Activated CD8-positive, alpha-beta T cell treated with anti-CD3 and anti-CD28 coated beads, Interleukin-2, amount 10 ng/mL, durations not matched to agents 7 days and 5 days (primary cell): ENCODE data around the gene DYNC1LI1. TPM values are rescaled to one million over a fixed set of nuclear protein-coding genes. Genes with fewer than 3 reads are reported as not detected.

ENCODE experiments used
- ATAC-seq: fragments of 150-1000 bp; cut with Tn5 transposase; one replicate; pipeline ENCODE4 v1.10.0; 2021; ENCODE audit warnings: moderate library complexity
- CTCF ChIA-PET: fragments of 350-600 bp; sonication (Branson Sonifier 250); formaldehyde crosslinking; loops from one replicate; lab custom pipeline; 2021; ENCODE audit warnings: antibody characterized with exemption; lab: Charles Lee
- POLR2A ChIA-PET: fragments of 350-600 bp; sonication (Branson Sonifier 250); formaldehyde crosslinking; loops from one replicate; lab custom pipeline; 2021; ENCODE audit warnings: antibody characterized with exemption; lab: Charles Lee
- DNase-seq: peaks from one replicate; pipeline ENCODE4 v3.0.0-alpha.2; 2020
- H3K27ac Mint-ChIP-seq: one replicate; pipeline ENCODE4 v1.8.0; 2021; ENCODE audit warnings: mild to moderate bottlenecking, mixed read lengths
- H3K27me3 Mint-ChIP-seq: one replicate; pipeline ENCODE4 v1.8.0; 2021; ENCODE audit warnings: low read depth, mixed read lengths
- H3K36me3 Mint-ChIP-seq: one replicate; pipeline ENCODE4 v1.8.0; 2021; ENCODE audit warnings: low read depth, mixed read lengths
- H3K4me1 Mint-ChIP-seq: one replicate; pipeline ENCODE4 v1.8.0; 2021; ENCODE audit warnings: low read depth, mixed read lengths
- H3K4me3 Mint-ChIP-seq: one replicate; pipeline ENCODE4 v1.8.0; 2021; ENCODE audit warnings: mild to moderate bottlenecking, mixed read lengths
- H3K9me3 Mint-ChIP-seq: one replicate; pipeline ENCODE4 v1.8.0; 2022; ENCODE audit warnings: mixed read lengths; ENCODE audit not compliant: insufficient read depth
- microRNA-seq: library from miRNA; unstranded; fragments of <30 nt; microRNA quantifications from one replicate; pipeline ENCODE4 v1.2.0, GENCODE V29; 2022
- total RNA-seq, 2 experiments: library from RNA; stranded (reverse); gene quantifications; one replicate each; pipeline ENCODE4 v1.2.3, GENCODE V29; 2021

DYNC1LI1 gene
- total RNA-seq, 2 experiments from 2014 or later: 32.0 to 33.4 TPM

- ChIA-PET POLR2A (no interaction called here), CTCF (interaction anchor here (1.6 kb wide), 1 partner anchor 12 kb away, joined by 3 read pairs; no protein-coding TSS in a partner anchor)
- H3K4me3 Mint-ChIP-seq: no peak overlapping the region
- peaks cover 6% of the 10 kb centered on the region for H3K4me1 Mint-ChIP-seq
- H3K9me3 Mint-ChIP-seq: no peaks in the 10 kb centered on the region
- no peaks in the 10 kb centered on the region for H3K27me3 Mint-ChIP-seq
- no peak overlapping the region for H3K27ac Mint-ChIP-seq
- DNase-seq: no peak
- peaks cover 38% of the 10 kb centered on the region for H3K36me3 Mint-ChIP-seq
- ATAC-seq: no peak
These were observed 82.7 kb downstream of the DYNC1LI1 start for GRCh38 chr3:32487781-32488473.

GRCh38 chr3:32484436-32484835, 86.2 kb downstream of the DYNC1LI1 start:
- H3K27ac Mint-ChIP-seq: no peak overlapping the region
- POLR2A ChIA-PET: no interaction called here
- peaks cover 13% of the 10 kb centered on the region for H3K4me1 Mint-ChIP-seq
- DNase-seq (no peak), ATAC-seq (no peak)
- H3K4me3 Mint-ChIP-seq: no peak overlapping the region
- H3K9me3 Mint-ChIP-seq: no peaks in the 10 kb centered on the region
- peaks cover 59% of the 10 kb centered on the region for H3K36me3 Mint-ChIP-seq
- CTCF ChIA-PET: interaction anchor here (1.4 to 1.8 kb wide), 2 partner anchors 16 to 110 kb away, joined by 10 read pairs; no protein-coding TSS in a partner anchor
- H3K27me3 Mint-ChIP-seq: no peaks in the 10 kb centered on the region

- ChIA-PET POLR2A (no interaction called here), CTCF (interaction anchor here (0.8 to 1.1 kb wide), 4 partner anchors 12 to 109 kb away, joined by 3 to 7 read pairs (median 4); no protein-coding TSS in a partner anchor)
- Mint-ChIP-seq H3K27me3 (no peaks in the 10 kb centered on the region), H3K36me3 (peaks cover 65% of the 10 kb centered on the region), H3K9me3 (no peaks in the 10 kb centered on the region), H3K27ac (no peak overlapping the region), H3K4me3 (no peak overlapping the region), H3K4me1 (peaks cover 13% of the 10 kb centered on the region)
- no peak for DNase-seq
- ATAC-seq: no peak
These were observed 86.9 kb downstream of the DYNC1LI1 start for GRCh38 chr3:32483772-32484171.

GRCh38 chr3:32482693-32483092, 88.0 kb downstream of the DYNC1LI1 start:
- Mint-ChIP-seq H3K27me3 (no peaks in the 10 kb centered on the region), H3K4me1 (peaks cover 13% of the 10 kb centered on the region), H3K36me3 (peaks cover 64% of the 10 kb centered on the region), H3K4me3 (no peak overlapping the region), H3K9me3 (no peaks in the 10 kb centered on the region), H3K27ac (no peak overlapping the region)
- DNase-seq (no peak), ATAC-seq (no peak)
- ChIA-PET POLR2A (no interaction called here), CTCF (interaction anchor here (0.7 to 1.1 kb wide), 2 partner anchors 15 to 190 kb away, joined by 3 to 7 read pairs; no protein-coding TSS in a partner anchor)

GRCh38 chr3:32481791-32482631, 88.6 kb downstream of the DYNC1LI1 start:
- H3K4me3 Mint-ChIP-seq: no peak overlapping the region

GRCh38 chr3:32480604-32481003, 90.1 kb downstream of the DYNC1LI1 start:
- H3K27me3 Mint-ChIP-seq: no peaks in the 10 kb centered on the region
- peaks cover 62% of the 10 kb centered on the region for H3K36me3 Mint-ChIP-seq
- H3K9me3 Mint-ChIP-seq: no peaks in the 10 kb centered on the region
- CTCF ChIA-PET: interaction anchor here (1.1 to 1.7 kb wide), 4 partner anchors 8 to 240 kb away, joined by 3 to 6 read pairs (median 4); no protein-coding TSS in a partner anchor
- DNase-seq (no peak), ATAC-seq (no peak)
- H3K4me3 Mint-ChIP-seq: no peak overlapping the region
- H3K4me1 Mint-ChIP-seq: peaks cover 13% of the 10 kb centered on the region
- POLR2A ChIA-PET: interaction anchor here (0.6 kb wide), 1 partner anchor 320 kb away, joined by 4 read pairs; no protein-coding TSS in a partner anchor
- H3K27ac Mint-ChIP-seq: no peak overlapping the region

More at GRCh38 chr3:32481791-32482631, 88.6 kb downstream of the DYNC1LI1 start:
- POLR2A ChIA-PET: interaction anchor here (1.3 kb wide), 1 partner anchor 24 kb away, joined by 3 read pairs; no protein-coding TSS in a partner anchor
- H3K4me1 Mint-ChIP-seq: peaks cover 13% of the 10 kb centered on the region
- no peak overlapping the region for H3K27ac Mint-ChIP-seq
- H3K9me3 Mint-ChIP-seq: no peaks in the 10 kb centered on the region
- ATAC-seq: no peak
- CTCF ChIA-PET: interaction anchor here (1.0 kb wide), 1 partner anchor 14 kb away, joined by 4 read pairs; no protein-coding TSS in a partner anchor
- no peaks in the 10 kb centered on the region for H3K27me3 Mint-ChIP-seq
- no peak for DNase-seq
- H3K36me3 Mint-ChIP-seq: peaks cover 66% of the 10 kb centered on the region

Small RNAs within 50 kb of the gene (microRNA-seq; reads per million reads assigned to microRNA genes)
- gene MIR548AY: not detected

Other genes with a start within 250 kb of the DYNC1LI1 start
- 10 to 100 TPM; 38.3 to 42.3 TPM for gene CMTM7, start 179.0 kb downstream of the DYNC1LI1 start, total RNA-seq
- 10 to 100 TPM; 49.1 to 51.5 TPM for gene CMTM6, start 68.0 kb downstream of the DYNC1LI1 start, total RNA-seq
- 10 to 100 TPM; 70.1 to 74.5 TPM for gene CNOT10, start 114.3 kb upstream of the DYNC1LI1 start, total RNA-seq
- gene TRIM71, start 247.1 kb upstream of the DYNC1LI1 start, total RNA-seq: not detected